ENCODE measurements around the gene NHEJ1.
A peak's percentile ranks its signal among the peaks of the same experiment; 100 is the strongest.

The NHEJ1 gene

GRCh38 chr2:219168932-219169331 is 8.3 kb upstream of the NHEJ1 start:
- no peak for DNase-seq (ENCODE audit: insufficient read length, low spot score)
- no peak for FAIRE-seq
- TF ChIP-seq SPI1 (IDR thresholded peaks at IDR 0.05; ENCODE audit: low read depth, low read length) (no peak), PAX5 (IDR thresholded peaks at IDR 0.05; ENCODE audit: insufficient read depth, low read length, severe bottlenecking) (no peak), POLR2AphosphoS5 (IDR thresholded peaks at IDR 0.05; ENCODE audit: low read depth, low read length) (no peak), POU2F2 (IDR thresholded peaks at IDR 0.05; ENCODE audit: low read depth, low read length) (no peak), POLR2A (IDR thresholded peaks at IDR 0.05; ENCODE audit: low read depth, low read length) (no peak), TAF1 (IDR thresholded peaks at IDR 0.05; ENCODE audit: low read depth, low read length) (no peak)

DNA sequence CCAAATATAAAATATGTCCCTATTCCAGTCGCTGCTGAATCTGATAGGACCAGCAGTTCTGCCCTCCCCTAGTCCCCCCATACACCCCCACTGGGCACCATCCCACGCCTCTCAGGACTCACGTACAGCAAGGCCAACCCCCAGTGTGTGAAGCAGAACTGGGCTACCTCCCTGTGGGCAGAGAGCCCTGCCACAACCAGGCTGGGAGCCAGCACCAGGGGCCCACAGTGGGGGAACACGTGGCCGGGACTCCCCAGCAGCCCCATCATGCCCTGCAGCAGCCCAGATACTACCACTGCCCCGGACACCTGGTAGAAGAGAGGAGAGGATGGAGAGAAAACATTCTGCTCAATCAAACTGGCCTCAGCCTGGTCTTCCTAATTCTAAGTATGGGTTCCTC is 7.9 kb upstream of the NHEJ1 start:
- DNase-seq (ENCODE audit: insufficient read length, low spot score) (no peak), FAIRE-seq (peak; percentile 38)
- TF ChIP-seq POU2F2 (IDR thresholded peaks at IDR 0.05; ENCODE audit: low read depth, low read length) (no peak), POLR2AphosphoS5 (IDR thresholded peaks at IDR 0.05; ENCODE audit: low read depth, low read length) (no peak), POLR2A (IDR thresholded peaks at IDR 0.05; ENCODE audit: low read depth, low read length) (no peak), PAX5 (IDR thresholded peaks at IDR 0.05; ENCODE audit: insufficient read depth, low read length, severe bottlenecking) (no peak), SPI1 (IDR thresholded peaks at IDR 0.05; ENCODE audit: low read depth, low read length) (no peak), TAF1 (IDR thresholded peaks at IDR 0.05; ENCODE audit: low read depth, low read length) (no peak)

GRCh38 chr2:219167997-219168396 is 7.4 kb upstream of the NHEJ1 start:
- FAIRE-seq (no peak), DNase-seq (ENCODE audit: insufficient read length, low spot score) (no peak)
- TF ChIP-seq PAX5 (IDR thresholded peaks at IDR 0.05; ENCODE audit: insufficient read depth, low read length, severe bottlenecking) (no peak), SPI1 (IDR thresholded peaks at IDR 0.05; ENCODE audit: low read depth, low read length) (no peak), POLR2AphosphoS5 (IDR thresholded peaks at IDR 0.05; ENCODE audit: low read depth, low read length) (no peak), POU2F2 (IDR thresholded peaks at IDR 0.05; ENCODE audit: low read depth, low read length) (no peak), POLR2A (IDR thresholded peaks at IDR 0.05; ENCODE audit: low read depth, low read length) (no peak)

DNA sequence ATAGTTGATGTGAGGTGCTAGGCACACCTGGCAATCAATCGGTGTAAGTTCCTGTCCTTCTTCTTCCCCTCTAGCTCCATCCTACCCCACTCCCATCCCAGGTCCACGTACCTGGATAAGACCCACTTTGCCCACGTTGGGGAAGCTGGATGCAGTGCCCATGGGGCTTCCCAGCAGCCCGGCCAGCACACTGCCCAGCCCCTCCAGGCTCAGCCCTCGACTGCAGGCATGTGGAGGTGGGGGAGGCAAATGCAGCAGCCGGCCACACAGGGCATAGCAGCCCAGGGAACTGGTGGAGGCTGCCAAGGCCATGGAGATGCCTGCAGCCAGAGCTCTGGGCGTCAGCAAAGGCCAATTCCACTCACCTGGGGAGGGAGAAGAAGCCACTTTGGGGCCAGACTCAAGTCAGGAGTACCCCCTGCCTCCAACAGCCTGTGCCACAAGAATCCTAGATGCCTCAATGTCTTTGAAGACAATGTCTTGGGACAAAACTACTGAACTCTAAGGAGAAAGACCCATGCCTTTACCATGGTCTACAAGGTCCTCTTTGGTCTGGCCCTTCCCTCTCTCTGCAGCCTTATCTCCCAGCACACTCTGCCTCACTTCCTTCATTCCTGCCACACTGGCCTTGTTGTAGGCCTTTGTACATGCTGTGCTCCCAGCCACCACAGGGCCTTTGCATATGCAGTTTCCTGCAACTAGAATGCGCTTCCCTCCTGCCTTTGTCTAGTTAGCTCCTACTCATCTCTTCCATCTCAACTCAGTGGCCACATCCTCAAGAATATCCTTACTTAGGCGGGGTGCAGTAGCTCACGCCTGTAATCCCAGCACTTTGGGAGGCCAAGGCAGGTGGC is 4.7 kb upstream of the NHEJ1 start:
- FAIRE-seq (no peak), DNase-seq (ENCODE audit: insufficient read length, low spot score) (no peak)
- no peak for TF ChIP-seq PAX5 (IDR thresholded peaks at IDR 0.05; ENCODE audit: insufficient read depth, low read length, severe bottlenecking)

DNA sequence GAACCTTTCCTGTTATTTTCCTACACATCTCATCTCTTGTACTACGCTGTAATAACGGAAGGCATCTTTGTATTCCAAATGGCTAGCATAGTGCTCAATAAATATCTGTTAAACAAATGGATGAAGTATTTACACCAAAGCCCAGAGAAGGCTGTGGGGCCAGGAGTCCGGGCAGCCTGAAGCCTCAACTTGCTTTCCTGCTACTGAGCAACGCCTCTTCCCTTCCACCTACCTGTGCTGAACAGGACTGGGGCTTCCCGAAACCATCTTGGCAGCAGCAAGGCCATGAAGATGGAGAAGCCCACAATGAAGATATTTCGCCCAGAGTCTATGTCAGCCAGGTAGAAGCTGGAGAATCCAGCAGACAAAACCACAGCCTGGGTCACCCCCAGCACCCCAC is 2.5 kb upstream of the NHEJ1 start:
- no peak for TF ChIP-seq TAF1 (IDR thresholded peaks at IDR 0.05; ENCODE audit: low read depth, low read length)
- TF ChIP-seq PAX5 (IDR thresholded peaks at IDR 0.05; ENCODE audit: insufficient read depth, low read length, severe bottlenecking) = no peak
- TF ChIP-seq POU2F2 (IDR thresholded peaks at IDR 0.05; ENCODE audit: low read depth, low read length) = no peak
- no peak for TF ChIP-seq POLR2A (IDR thresholded peaks at IDR 0.05; ENCODE audit: low read depth, low read length)
- no peak for TF ChIP-seq POLR2AphosphoS5 (IDR thresholded peaks at IDR 0.05; ENCODE audit: low read depth, low read length)
- TF ChIP-seq SPI1 (IDR thresholded peaks at IDR 0.05; ENCODE audit: low read depth, low read length) = no peak
- FAIRE-seq = no peak
- DNase-seq (ENCODE audit: insufficient read length, low spot score) = no peak

GRCh38 chr2:219161097-219161496 is 482 bp upstream of the NHEJ1 start:
- no peak for TF ChIP-seq SPI1 (IDR thresholded peaks at IDR 0.05; ENCODE audit: low read depth, low read length)
- TF ChIP-seq POU2F2 (IDR thresholded peaks at IDR 0.05; ENCODE audit: low read depth, low read length) = no peak
- no peak for TF ChIP-seq TAF1 (IDR thresholded peaks at IDR 0.05; ENCODE audit: low read depth, low read length)
- DNase-seq (ENCODE audit: insufficient read length, low spot score) (no peak), FAIRE-seq (no peak)

DNA sequence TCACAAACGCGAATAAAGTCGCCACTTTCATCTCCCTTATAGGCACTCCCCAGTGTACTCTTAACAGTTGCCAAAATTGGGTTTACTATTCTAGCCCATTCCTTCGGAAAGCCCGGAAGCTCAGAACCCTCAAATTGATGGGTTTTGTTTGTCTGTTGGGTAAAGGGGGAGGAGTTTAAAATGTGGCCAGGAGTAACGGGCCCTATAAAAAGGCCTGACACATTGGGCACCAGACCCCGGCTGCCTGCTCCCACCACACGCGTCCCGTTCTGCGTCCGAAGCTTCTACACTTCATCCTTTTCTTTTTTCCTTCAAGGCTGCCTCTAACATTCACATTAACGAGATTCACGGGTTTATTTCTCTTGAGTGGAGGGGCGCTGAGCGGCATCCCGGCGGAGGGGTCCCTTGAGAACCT is 837 bp downstream of the NHEJ1 start:
- DNase-seq (ENCODE audit: insufficient read length, low spot score) (no peak), FAIRE-seq (no peak)
- TF ChIP-seq TAF1 (IDR thresholded peaks at IDR 0.05; ENCODE audit: low read depth, low read length) (no peak), POU2F2 (IDR thresholded peaks at IDR 0.05; ENCODE audit: low read depth, low read length) (no peak), PAX5 (IDR thresholded peaks at IDR 0.05; ENCODE audit: insufficient read depth, low read length, severe bottlenecking) (no peak)

- DNase-seq (ENCODE audit: insufficient read length, low spot score) (no peak), FAIRE-seq (no peak)
- TF ChIP-seq POU2F2 (IDR thresholded peaks at IDR 0.05; ENCODE audit: low read depth, low read length) = no peak
- no peak for TF ChIP-seq POLR2A (IDR thresholded peaks at IDR 0.05; ENCODE audit: low read depth, low read length)
- no peak for TF ChIP-seq TAF1 (IDR thresholded peaks at IDR 0.05; ENCODE audit: low read depth, low read length)
- TF ChIP-seq SPI1 (IDR thresholded peaks at IDR 0.05; ENCODE audit: low read depth, low read length) = no peak
- no peak for TF ChIP-seq PAX5 (IDR thresholded peaks at IDR 0.05; ENCODE audit: insufficient read depth, low read length, severe bottlenecking)
- no peak for TF ChIP-seq POLR2AphosphoS5 (IDR thresholded peaks at IDR 0.05; ENCODE audit: low read depth, low read length)
Observed at GRCh38 chr2:219158586-219158985, 2.0 kb downstream of the NHEJ1 start.

DNA sequence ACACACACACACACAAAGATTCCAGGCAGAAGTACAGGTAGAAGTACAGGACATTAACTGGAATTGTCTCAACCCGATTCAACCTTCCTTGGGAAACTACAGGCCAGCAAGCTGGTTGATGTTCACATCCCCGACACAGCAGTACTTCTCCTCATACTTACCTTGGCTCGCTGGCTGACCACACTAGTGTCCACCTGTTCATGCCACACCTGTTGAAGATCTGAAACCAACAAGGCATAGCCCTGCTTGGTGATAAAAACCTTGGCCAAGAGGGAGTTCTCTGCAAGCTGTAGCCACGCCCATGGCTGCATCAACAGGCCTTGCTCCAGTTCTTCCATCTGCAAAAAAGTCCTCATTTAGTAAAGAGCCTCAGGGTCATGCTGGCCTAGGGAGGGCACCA is 2.6 kb downstream of the NHEJ1 start:
- TF ChIP-seq POLR2AphosphoS5 (IDR thresholded peaks at IDR 0.05; ENCODE audit: low read depth, low read length) (no peak), SPI1 (IDR thresholded peaks at IDR 0.05; ENCODE audit: low read depth, low read length) (no peak), POLR2A (IDR thresholded peaks at IDR 0.05; ENCODE audit: low read depth, low read length) (no peak), PAX5 (IDR thresholded peaks at IDR 0.05; ENCODE audit: insufficient read depth, low read length, severe bottlenecking) (no peak), TAF1 (IDR thresholded peaks at IDR 0.05; ENCODE audit: low read depth, low read length) (no peak), POU2F2 (IDR thresholded peaks at IDR 0.05; ENCODE audit: low read depth, low read length) (no peak)
- no peak for FAIRE-seq

GRCh38 chr2:219157396-219157795 is 3.2 kb downstream of the NHEJ1 start:
- DNase-seq (ENCODE audit: insufficient read length, low spot score) = no peak
- no peak for FAIRE-seq
- TF ChIP-seq POU2F2 (IDR thresholded peaks at IDR 0.05; ENCODE audit: low read depth, low read length) (no peak), POLR2A (IDR thresholded peaks at IDR 0.05; ENCODE audit: low read depth, low read length) (no peak), TAF1 (IDR thresholded peaks at IDR 0.05; ENCODE audit: low read depth, low read length) (no peak), PAX5 (IDR thresholded peaks at IDR 0.05; ENCODE audit: insufficient read depth, low read length, severe bottlenecking) (no peak), POLR2AphosphoS5 (IDR thresholded peaks at IDR 0.05; ENCODE audit: low read depth, low read length) (no peak), SPI1 (IDR thresholded peaks at IDR 0.05; ENCODE audit: low read depth, low read length) (no peak)

More for the DNA sequence above, 2.6 kb downstream of the NHEJ1 start:
- DNase-seq (ENCODE audit: insufficient read length, low spot score) = no peak

Measured in GM12891 (cell line).